Esophagus muscularis mucosa (tissue), 4 donors: ENCODE measurements around the gene CDC42BPA. TPM values are rescaled to one million over a fixed set of nuclear protein-coding genes. Genes with fewer than 3 reads are reported as not detected.

Experiments
- DNase-seq: peaks from one replicate; pipeline ENCODE4 v3.0.0-alpha.2; 2017; ENCODE audit errors: extremely low spot score
- H3K27ac ChIP-seq, 4 donors: fragments of 200-600 bp; sonication (generic); replicated peaks in 1 of 4; 1 replicate in 3 of 4; 2 replicates in 1 of 4; pipeline ENCODE4 v1.5.1; 2016 to 2019; ENCODE audit warnings: mild to moderate bottlenecking in 1 of 4
- H3K27me3 ChIP-seq, 4 donors: fragments of 200-600 bp; sonication (generic); one replicate each; pipeline versions ENCODE4 v1.5.1 to v1.6.0; 2016 to 2019
- H3K36me3 ChIP-seq, 4 donors: fragments of 200-600 bp; sonication (generic); one replicate each; pipeline ENCODE4 v1.5.1; 2016 to 2019
- H3K4me1 ChIP-seq, 4 donors: fragments of 200-600 bp; sonication (generic); one replicate each; pipeline ENCODE4 v1.5.1; 2016 to 2019
- H3K4me3 ChIP-seq, 4 donors: fragments of 200-600 bp; sonication (generic); 1 replicate in 2 of 4; 2 replicates in 2 of 4; pipeline ENCODE4 v1.5.1; 2016 to 2019; ENCODE audit warnings: mild to moderate bottlenecking in 4 of 4, moderate library complexity in 1 of 4
- H3K9me3 ChIP-seq, 4 donors: fragments of 200-600 bp; sonication (generic); 1 replicate in 3 of 4; 2 replicates in 1 of 4; pipeline ENCODE4 v1.5.1; 2016 to 2019
- EP300 ChIP-seq: sonication (generic); formaldehyde crosslinking; IDR thresholded peaks from one replicate; pipeline ENCODE4 v1.6.1; 2017; ENCODE audit warnings: antibody characterized with exemption
- POLR2A ChIP-seq: fragments of 450-650 bp; IDR thresholded peaks from one replicate; pipeline ENCODE4 v1.6.1; 2017; ENCODE audit warnings: antibody characterized with exemption, moderate library complexity, mild to moderate bottlenecking, low read depth
- POLR2AphosphoS5 ChIP-seq, 2 donors: sonication (generic); formaldehyde crosslinking; IDR thresholded peaks; one replicate each; pipeline ENCODE4 v1.6.1; 2017; ENCODE audit warnings: antibody characterized with exemption in 2 of 2
- WGBS: methylation state at CpG from one replicate; pipeline ENCODE4 v1.1.5; 2018; 5-methylcytosine and 5-hydroxymethylcytosine counted together
- intact Hi-C: fragments of 100-400 bp; cut with DNase I; formaldehyde crosslinking; loops from one replicate; pipeline ENCODE4 v1.15.1; 2023
- total RNA-seq, 4 donors: library from RNA; depleted of rRNA; stranded (reverse); fragments of >200 nt; gene quantifications; one replicate each; pipeline versions ENCODE4 v1.1.0 to v1.2.1, GENCODE V29; 2016
- TF ChIP-seq, protein P1 (sequence below), 3 experiments: fragments of 200-600 bp in 2 of 3; fragments of 450-650 bp in 1 of 3; sonication (generic) in 2 of 3; IDR thresholded peaks; one replicate each; pipeline ENCODE4 v1.5.1; 2017 to 2019; ENCODE audit warnings: antibody characterized with exemption in 3 of 3, mild to moderate bottlenecking in 2 of 3, moderate library complexity in 1 of 3

Gene CDC42BPA
- total RNA-seq, 4 donors from 2014 or later = 59.5 to 72.2 (median 69.7) TPM

DNA sequence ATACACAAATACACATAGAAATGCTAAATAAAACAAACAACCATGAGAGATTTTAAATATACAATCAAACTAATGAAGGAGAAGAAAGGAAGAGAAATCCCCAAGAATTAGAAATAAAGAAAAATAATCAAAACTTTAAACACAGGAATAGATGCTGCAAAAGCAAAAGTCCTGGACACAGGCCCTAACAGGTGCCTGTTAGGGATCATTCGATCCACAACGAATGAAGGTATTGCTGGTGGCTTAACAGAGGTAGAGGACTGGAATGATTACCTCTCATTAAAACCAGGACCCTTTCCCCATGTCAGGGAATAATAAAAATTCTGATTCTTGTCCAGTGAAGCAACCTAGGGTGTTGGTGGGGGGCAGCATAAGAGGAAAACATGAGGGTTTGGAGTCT is 56.8 kb downstream of the CDC42BPA start:
- Histone ChIP-seq H3K27me3 (no peaks in the 10 kb centered on the region), H3K4me1 (peaks cover 0 to 25% (median 15%) of the 10 kb centered on the region in 4 donors), H3K9me3 (no peaks in the 10 kb centered on the region), H3K27ac (no peak overlapping the region), H3K36me3 (no peaks in the 10 kb centered on the region), H3K4me3 (no peak overlapping the region)
- 97% methylated on average over 2 of the region's 2 CpGs for WGBS
- DNase-seq = no peak
- TF ChIP-seq, protein P1, sequence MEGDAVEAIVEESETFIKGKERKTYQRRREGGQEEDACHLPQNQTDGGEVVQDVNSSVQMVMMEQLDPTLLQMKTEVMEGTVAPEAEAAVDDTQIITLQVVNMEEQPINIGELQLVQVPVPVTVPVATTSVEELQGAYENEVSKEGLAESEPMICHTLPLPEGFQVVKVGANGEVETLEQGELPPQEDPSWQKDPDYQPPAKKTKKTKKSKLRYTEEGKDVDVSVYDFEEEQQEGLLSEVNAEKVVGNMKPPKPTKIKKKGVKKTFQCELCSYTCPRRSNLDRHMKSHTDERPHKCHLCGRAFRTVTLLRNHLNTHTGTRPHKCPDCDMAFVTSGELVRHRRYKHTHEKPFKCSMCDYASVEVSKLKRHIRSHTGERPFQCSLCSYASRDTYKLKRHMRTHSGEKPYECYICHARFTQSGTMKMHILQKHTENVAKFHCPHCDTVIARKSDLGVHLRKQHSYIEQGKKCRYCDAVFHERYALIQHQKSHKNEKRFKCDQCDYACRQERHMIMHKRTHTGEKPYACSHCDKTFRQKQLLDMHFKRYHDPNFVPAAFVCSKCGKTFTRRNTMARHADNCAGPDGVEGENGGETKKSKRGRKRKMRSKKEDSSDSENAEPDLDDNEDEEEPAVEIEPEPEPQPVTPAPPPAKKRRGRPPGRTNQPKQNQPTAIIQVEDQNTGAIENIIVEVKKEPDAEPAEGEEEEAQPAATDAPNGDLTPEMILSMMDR (IDR thresholded peaks at IDR 0.05) = no peak
- TF ChIP-seq POLR2AphosphoS5 (IDR thresholded peaks at IDR 0.05) (no peak), POLR2A (no peak), EP300 (no peak)
- intact Hi-C loops = no loop called here

DNA sequence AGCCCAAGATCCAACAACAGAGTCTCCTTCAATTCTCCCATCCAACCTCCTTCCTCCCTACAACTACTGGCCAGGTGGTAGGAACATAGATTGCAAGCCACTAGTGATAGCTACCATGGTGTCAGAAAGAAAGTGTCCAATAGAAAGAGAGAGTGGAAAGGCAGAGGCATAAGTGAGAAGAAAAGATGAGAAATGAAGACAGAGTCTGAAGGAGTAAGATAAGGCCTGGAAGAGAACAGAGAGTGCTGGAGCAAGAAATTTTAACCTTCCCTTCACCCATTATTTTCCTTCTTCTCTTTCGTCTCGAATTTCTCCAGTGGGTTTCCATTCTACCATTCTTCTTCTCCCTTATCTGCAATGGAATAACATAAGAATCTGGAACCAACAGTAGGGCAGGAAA is 57.9 kb downstream of the CDC42BPA start:
- Histone ChIP-seq H3K27me3 (no peaks in the 10 kb centered on the region), H3K36me3 (no peaks in the 10 kb centered on the region), H3K4me3 (no peak overlapping the region), H3K27ac (no peak overlapping the region), H3K9me3 (no peaks in the 10 kb centered on the region), H3K4me1 (peaks cover 0 to 15% (median 6%) of the 10 kb centered on the region in 4 donors)
- DNase-seq = no peak
- 95% methylated on average over 2 of the region's 2 CpGs for WGBS
- intact Hi-C loops = no loop called here
- TF ChIP-seq EP300 (no peak), POLR2AphosphoS5 (IDR thresholded peaks at IDR 0.05) (no peak), POLR2A (no peak)
- TF ChIP-seq, protein P1 (IDR thresholded peaks at IDR 0.05) = no peak

GRCh38 chr1:227257964-227258363 is 60.3 kb downstream of the CDC42BPA start:
- no peak for DNase-seq
- H3K27ac ChIP-seq = no peak overlapping the region
- H3K4me1 ChIP-seq = peaks cover 0 to 8% (median 3%) of the 10 kb centered on the region in 4 donors
- no peaks in the 10 kb centered on the region for H3K9me3 ChIP-seq
- intact Hi-C loops = no loop called here
- H3K36me3 ChIP-seq = peaks cover 0 to 3% (median 0%) of the 10 kb centered on the region in 4 donors
- no peak overlapping the region for H3K4me3 ChIP-seq
- no peak for TF ChIP-seq POLR2AphosphoS5 (IDR thresholded peaks at IDR 0.05)
- no peaks in the 10 kb centered on the region for H3K27me3 ChIP-seq
- 96% methylated on average over 7 of the region's 7 CpGs for WGBS

GRCh38 chr1:227255086-227255732 is 63.1 kb downstream of the CDC42BPA start:
- intact Hi-C loops = no loop called here
- no peak overlapping the region for H3K4me3 ChIP-seq
- TF ChIP-seq POLR2A (no peak), POLR2AphosphoS5 (IDR thresholded peaks at IDR 0.05) (no peak), EP300 (no peak)
- TF ChIP-seq, protein P1 (IDR thresholded peaks at IDR 0.05) = no peak
- WGBS = 85% methylated on average over 5 of the region's 5 CpGs
- H3K27me3 ChIP-seq = no peaks in the 10 kb centered on the region
- peaks cover 0 to 8% (median 0%) of the 10 kb centered on the region in 4 donors for H3K4me1 ChIP-seq
- H3K36me3 ChIP-seq = peaks cover 0 to 6% (median 0%) of the 10 kb centered on the region in 4 donors
- H3K9me3 ChIP-seq = no peaks in the 10 kb centered on the region
- H3K27ac ChIP-seq = no peak overlapping the region
- DNase-seq = no peak

GRCh38 chr1:227253065-227253464 is 65.2 kb downstream of the CDC42BPA start:
- no peaks in the 10 kb centered on the region for H3K9me3 ChIP-seq
- DNase-seq = no peak
- no peaks in the 10 kb centered on the region for H3K4me1 ChIP-seq
- H3K4me3 ChIP-seq = no peak overlapping the region
- intact Hi-C loops = no loop called here
- TF ChIP-seq, protein P1 (IDR thresholded peaks at IDR 0.05) = no peak
- TF ChIP-seq POLR2A (no peak), EP300 (no peak), POLR2AphosphoS5 (IDR thresholded peaks at IDR 0.05) (no peak)
- peaks cover 0 to 6% (median 0%) of the 10 kb centered on the region in 4 donors for H3K36me3 ChIP-seq
- H3K27ac ChIP-seq = no peak overlapping the region
- WGBS = 92% methylated on average over 13 of the region's 13 CpGs
- H3K27me3 ChIP-seq = no peaks in the 10 kb centered on the region
